Activated CD4-positive, CD25-positive, alpha-beta regulatory T cell (primary cell): ENCODE data around the gene BICRAL.
"Not testable (repeated sequence)": the region's sequence is repeated elsewhere in the genome, so short reads cannot be mapped to it uniquely, and the experiment has no call there.

ENCODE experiments used
- DNase-seq, 4 experiments: peaks; one replicate each; lab custom pipeline; 2025; lab: John Stamatoyannopoulos, UW

Gene BICRAL

DNA sequence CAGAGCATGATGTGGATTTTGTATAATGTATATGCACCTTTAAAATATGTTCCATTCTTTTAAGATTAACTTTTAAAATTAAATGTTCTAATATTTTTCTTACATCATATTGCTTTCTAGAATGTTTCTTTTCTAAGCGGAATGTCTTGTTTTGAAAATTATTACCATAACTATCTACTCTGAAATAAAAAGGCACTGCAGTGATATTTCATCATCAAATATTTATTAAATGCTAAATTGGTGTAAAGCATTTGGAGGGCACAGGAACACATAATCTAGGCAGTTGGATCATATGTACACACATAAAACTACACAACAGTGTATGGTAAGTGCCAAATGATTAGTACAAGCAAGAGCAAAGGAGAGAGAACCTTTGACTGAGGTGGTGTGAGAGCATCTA is 13.8 kb downstream of the BICRAL start:
- DNase-seq: no peak

DNA sequence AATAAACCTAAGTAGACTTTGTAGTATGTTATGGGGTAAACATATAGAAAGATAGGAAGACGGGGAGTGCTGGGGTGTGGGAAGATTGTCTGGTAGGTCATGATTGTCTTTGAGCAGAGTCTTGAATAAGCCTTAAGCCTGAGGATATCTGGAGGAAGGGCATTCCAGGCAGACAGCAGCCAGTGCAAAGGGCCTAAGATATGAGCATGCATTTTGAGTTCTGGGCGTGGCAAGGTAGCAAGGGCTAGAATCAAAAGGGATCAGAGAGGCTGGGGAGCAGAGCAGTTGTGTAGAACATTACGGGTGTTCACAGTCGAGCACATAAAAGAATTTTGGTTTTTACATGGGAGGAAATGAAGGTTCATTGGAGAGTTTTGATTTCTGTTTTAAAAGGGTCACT is 14.3 kb downstream of the BICRAL start:
- no peak for DNase-seq

DNA sequence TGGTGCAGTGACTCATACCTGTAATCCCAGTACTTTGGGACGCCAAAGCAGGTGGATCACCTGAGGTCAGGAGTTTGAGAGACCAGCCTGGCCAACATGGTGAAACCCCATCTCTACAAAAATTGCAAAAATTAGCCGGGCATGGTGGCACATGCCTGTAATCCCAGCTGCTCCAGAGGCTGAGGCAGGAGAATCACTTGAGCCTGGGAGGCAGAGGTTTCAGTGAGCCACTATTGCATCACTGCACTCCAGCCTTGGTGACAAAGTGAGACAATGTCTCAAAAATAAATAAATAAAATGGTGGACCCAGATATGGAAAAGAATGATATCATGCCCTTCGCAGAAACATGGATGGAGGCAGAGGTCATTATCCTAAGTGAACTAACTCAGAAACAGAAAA is 15.8 kb downstream of the BICRAL start:
- DNase-seq: not testable (repeated sequence)

DNA sequence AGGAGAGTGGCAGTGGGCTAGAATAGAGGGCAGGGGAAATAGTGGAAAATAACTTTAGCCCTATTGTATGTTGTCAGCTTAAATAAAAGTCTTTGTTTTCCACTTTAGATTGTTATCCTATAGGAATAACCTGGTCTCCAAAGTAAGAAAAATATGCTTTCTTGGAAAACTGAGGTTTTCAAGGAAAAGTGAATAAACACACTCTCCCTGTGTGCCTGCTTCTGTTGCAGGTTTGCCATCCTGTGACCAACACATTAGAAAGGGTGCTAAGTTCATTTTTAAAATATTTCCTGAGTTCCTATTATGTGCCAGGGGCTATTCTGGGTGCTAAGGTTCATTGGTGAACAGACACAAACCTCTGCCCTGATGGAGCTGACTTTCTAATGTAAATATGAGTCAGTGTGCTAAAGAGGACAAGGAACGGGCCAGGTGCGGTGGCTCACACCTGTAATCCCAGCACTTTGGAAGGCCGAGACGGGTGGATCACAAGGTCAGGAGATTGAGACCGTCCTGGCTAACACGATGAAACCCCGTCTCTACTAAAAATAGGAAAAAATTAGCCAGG is 23.5 kb downstream of the BICRAL start:
- DNase-seq: no peak

DNA sequence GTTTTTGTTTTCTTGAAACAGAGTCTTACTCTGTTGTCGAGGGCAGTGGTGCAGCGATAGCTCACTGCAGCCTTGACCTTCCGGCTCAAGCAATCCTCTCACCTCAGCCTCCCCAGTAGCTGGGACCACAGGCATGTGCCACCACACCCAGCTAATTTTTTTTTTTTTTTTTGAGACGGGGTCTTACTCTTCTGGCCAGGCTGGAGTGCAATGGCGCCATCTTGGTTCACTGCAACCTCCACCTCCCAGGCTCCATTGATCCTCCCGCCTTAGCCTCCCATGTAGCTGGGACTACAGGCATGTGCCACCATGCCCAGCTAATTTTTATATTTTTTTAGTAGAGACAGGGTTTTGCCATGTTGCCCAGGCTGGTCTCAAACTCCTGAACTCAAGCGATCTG is 24.5 kb downstream of the BICRAL start:
- DNase-seq: not testable (repeated sequence)

DNA sequence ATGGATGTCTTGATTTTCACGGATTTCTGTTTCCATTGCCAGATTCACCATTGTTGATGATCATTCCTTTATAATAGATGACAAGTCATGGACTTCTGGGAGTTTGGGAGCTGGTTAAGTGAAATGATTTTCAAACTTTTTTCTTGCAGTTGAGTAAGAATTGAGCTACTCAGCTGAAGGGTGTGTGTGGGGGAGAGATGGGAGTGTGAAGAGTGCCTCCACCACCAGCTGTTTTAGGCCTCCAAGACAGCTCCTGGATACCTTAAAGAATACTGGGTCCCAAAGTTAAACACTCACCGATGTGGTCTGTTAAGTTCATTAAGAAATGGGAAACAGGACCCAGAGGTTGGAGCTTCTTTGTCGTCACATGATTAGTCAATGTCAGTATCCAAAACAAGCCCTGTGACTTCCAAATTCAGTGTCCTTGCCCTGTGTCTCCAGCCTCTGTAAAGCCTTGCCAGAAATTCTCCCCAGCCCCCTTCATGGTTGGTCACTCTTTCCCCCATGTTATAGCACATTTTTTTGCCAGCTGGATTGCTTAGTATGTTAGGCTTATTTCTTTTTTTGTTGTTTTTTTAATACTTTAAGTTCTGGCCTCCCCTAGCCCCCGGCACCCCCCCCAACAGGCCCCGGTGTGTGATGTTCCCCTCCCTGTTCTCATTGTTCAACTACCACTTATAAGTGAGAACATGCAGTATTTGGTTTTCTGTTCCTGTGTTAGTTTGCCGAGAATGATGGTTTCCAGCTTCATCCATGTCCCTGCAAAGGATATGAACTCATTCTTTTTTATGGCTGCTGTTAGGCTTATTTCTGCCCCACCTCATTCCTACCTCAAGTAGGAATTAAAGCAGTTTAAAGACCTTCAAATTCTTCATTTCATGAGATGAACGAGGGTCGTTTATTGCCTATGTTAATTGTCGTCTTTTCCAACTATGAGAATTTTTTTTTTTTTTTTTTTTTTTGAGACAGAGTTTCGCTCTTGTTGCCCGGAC is 26.9 kb downstream of the BICRAL start:
- no peak for DNase-seq

DNA sequence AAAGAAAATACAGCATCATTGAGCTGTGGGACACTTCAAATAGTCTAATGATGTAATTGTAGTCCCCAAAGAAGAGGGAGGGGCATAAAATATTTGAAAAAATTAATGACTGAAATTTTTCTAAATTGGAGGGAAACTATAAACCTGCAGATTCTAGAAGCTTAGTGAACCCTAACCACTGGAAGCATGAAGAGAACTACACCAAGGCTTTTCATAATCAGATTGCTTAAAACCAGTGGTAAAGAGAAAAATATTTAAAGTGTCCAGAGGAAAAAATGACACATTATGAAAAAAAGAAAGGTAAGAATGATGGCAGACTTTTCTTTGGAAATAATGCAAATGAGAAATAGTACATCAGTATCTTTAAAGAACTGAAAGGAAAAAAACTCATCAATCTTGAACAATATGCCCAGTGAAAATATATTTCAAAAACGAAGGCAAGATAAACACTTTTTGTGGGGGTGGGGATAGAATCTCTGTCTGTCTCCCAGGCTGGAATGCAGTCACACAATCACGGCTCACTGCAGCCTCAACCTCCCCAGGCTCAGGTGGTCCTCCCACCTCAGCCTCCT is 31.3 kb downstream of the BICRAL start:
- no peak for DNase-seq

DNA sequence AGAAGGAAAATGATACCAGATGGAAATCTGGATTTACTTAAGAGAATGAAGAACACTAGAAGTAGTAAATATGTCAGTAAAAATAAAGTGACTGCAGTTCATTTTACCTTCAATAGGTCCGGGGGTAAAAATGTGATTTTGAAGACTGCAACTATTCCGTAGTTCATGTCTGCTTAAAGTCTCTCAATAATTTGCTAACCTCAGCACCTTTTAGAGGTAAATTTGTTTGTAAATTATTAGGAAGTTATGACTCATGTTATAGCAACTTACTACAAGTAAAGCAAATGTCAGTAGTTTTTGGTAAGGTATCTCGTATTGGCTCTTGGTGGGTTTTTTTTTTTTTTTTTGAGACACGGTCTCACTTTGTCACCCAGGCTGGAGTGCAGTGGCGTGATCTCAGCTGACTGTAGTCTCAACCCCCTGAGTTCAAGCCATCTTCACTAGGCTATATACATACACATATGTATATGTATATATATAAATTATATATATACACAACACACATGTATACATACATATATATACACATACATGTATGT is 32.1 kb downstream of the BICRAL start:
- DNase-seq: no peak

DNA sequence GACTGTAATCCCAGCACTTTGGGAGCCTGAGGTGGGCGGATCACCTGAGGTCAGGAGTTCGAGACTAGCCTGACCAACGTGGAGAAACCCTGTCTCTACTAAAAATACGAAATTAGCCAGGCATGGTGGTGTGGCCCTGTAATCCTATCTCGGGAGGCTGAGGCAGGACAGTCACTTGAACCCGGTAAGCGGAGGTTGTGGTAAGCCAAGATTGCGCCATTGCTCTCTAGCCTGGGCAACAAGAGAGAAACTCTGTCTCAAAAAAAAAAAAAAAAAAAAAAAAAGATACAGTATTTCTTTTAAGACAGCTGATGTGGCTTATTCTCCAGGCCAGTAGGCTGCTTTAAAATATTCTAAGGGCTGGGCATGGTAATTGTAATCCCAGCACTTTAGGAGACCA is 33.9 kb downstream of the BICRAL start:
- not testable (repeated sequence) for DNase-seq

DNA sequence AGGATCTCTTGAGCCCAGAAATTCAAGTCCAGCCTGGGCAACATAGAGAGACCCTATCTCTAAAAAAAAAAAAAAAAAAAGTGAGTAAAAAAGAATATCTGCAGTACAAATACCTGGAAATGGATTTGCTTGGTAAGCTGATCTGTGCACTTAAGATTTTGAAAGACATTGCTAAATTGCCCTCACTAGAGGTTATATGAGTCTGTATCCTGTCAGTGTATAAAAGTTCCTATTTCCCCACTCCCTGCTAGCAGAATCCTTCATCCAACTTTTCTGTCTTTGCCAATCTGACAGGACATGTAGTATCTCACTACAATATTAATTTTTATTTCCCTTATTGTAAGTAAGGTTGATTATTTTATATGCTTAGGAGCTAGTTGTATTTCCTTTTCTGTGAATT is 36.1 kb downstream of the BICRAL start:
- DNase-seq: no peak

DNA sequence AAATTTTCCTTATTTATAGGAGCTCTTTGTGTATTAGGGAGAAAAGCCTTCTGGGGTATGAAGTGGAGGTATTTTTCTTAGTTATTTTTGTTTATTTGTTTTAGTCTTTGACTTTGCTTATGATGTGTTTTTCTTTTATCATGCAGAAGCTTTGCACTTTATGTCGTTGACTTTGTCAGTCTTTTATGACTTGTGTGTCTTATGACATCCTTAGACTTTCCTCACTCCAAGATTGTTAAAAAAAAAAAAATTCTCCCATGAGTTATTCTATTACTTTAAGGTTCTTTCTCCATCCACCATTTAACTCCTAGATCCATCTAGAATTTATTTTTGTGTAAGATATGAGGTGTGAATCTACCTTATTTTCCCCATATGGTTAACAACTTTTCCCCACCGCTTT is 36.6 kb downstream of the BICRAL start:
- DNase-seq: no peak

DNA sequence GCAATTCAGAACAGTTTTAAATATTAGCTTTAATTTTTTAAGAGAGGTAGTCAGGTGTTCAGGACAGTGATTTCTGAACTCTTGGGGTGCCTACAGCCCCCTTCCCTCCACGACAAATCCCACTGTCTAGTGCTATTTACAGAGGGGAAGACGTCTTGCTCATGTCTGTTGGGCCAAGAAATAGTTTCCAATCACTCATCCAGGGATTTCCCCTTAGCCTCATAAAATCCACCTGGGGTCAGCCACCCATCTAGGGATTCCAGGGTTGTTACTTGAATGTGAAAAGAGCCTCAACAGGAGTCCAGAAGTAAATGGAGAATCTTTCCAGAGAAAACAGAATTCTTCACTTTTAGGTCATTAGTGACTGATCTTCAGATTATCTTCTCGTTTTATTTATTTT is 37.0 kb downstream of the BICRAL start:
- DNase-seq: no peak

DNA sequence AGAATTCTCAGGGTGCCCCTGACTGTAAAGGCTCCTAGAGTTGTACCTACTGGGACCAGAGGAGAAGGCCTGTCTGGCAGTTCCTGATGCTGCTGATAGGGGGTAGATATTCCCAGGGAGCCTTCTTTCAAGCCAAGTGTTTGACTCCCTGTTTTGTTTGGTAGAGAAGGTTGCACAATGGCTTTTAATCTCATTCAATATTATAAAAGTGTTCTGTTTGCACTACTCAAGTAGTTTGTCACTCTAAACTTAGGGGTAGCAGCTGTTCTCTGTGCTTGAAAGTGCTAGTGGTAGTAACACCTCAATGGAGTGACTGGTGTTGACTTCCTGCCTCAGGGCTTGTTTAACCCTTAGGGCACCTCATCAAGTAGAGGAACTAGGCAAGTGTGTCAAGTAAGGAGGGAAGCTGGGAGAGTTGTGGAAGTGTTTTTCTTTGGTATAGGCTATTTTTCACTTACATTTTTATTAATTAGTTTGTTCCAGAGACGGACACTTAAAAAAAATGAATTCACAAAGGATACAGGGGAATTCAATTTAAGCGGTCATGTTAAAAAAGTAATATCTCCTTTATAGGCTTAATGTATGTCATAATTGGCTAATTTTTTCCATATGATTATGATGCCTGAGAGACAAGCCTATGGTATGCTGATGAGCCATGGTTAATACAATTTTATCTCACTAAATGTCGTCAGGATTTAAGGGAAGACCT is 38.1 kb downstream of the BICRAL start:
- no peak for DNase-seq

DNA sequence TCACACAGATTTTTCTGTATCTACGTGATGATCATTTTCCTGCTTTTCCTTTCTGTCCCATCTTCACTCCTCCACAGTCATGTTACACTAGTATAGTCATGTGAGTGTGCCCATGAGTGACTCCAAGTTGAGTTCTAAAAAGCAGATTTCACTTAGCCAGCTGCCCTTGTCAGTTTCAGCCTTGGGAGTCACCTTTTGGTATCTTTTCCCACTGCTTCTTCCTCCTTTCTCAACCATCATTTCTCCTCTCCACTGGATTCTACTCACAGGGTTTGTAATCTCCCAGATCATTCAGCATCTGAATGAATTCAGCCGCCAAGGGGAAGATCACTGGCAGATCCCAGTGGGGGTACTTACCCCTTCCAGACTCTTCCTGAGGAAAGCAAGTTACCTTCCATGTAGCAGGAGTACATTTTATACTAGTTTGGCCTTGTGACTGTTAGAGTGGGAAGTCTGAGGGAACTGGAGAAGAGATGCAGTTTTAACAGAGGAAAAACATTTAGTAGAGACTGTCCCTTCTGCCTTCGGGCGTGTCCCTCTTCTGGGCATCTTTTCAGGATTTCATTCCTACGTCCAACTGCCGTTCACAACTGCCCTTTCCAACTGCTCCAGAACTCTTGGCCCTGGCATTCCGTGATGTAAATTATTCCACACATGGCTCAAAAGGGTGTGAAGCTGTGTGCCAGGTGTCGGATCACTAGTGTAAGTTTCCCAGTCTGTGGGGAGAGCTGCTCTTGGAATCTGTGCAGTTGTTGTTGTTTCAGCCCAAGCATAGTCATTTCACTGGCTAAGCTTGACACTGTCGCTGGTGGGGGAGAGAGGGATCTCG is 38.9 kb downstream of the BICRAL start:
- no peak for DNase-seq

DNA sequence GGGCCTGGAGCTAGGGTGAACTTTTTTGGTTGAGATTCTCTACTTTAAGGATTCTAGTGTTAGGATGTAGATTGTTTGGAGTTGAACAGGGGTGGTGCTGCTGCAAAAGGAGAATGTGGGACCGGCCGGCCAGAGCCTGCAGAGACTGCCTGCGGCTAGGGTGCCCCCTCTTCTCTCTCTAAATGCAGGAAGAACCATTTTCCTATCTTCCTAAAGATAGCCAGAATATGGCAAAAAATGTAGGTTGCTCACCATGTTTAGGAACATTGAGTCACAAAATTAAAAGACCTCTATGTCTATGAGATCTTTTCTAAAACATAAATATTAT is 39.5 kb downstream of the BICRAL start:
- no peak for DNase-seq

DNA sequence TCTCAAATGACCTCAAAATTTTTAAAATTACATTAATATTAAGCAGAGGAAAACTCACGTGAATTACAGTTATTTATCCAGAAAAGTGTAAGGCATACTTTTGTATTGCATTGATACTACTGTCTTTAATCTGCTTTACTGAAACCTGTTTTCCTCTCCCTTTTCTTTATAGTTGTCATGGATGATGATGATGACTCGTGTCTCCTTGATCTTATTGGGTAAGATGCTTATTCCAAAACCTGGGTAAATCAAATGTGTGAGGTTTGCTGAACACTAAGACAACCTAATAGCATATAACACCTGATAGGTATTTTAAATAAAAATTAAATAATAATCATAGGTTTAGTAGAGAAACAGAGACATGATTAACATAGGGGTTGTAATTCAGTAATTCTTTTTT is 40.0 kb downstream of the BICRAL start:
- no peak for DNase-seq

DNA sequence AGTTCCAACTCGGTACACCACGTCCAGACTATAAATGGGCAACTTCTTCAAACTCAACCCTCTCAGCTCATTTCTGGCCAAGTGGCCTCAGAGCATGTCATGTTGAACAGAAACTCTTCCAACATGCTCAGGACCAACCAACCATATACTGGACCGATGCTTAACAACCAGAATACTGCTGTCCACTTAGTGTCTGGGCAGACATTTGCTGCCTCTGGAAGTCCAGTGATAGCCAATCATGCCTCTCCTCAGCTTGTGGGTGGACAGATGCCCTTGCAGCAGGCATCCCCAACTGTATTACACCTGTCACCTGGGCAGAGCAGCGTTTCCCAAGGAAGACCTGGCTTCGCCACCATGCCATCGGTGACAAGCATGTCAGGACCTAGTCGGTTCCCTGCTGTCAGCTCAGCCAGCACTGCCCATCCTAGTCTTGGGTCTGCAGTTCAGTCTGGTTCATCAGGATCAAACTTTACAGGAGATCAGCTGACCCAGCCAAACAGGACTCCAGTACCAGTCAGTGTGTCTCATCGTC is 47.8 kb downstream of the BICRAL start:
- DNase-seq: no peak

DNA sequence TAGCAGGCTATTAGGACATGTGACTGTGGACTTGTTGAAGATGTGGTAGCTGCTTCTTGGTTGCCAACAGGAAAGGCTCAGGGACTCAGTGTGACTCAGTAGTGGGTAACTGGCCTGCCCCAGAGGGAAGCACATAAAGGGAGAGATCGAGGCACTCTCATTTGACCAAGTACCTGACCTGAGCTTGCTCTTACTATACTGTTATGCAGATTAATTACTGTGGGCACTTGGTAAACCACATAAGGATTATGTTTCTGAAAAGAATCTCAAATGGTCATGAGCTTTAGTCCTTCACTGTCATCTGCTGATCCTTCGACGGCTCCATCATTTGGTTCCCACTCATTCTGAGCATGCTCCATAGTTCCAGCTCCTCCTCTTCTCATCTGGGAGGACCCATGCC is 49.4 kb downstream of the BICRAL start:
- no peak for DNase-seq

DNA sequence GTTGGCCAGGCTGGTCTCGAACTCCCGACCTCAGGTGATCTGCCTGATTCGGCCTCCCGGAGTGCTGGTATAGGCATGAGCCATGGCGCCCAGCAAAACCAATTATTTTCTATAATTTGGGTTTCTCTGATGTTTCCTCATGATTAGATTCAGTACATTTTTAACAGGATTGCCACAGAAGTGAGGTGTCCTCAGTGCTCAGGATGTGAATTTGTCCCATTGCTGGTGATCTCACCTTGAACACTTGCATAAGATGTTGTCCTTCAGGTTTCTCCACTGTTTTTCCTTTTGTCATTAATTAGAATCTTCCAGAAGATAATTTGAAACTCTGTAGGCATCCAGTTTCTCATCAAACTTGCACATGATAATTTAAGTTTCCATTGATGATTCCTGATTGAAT is 52.2 kb downstream of the BICRAL start:
- no peak for DNase-seq

DNA sequence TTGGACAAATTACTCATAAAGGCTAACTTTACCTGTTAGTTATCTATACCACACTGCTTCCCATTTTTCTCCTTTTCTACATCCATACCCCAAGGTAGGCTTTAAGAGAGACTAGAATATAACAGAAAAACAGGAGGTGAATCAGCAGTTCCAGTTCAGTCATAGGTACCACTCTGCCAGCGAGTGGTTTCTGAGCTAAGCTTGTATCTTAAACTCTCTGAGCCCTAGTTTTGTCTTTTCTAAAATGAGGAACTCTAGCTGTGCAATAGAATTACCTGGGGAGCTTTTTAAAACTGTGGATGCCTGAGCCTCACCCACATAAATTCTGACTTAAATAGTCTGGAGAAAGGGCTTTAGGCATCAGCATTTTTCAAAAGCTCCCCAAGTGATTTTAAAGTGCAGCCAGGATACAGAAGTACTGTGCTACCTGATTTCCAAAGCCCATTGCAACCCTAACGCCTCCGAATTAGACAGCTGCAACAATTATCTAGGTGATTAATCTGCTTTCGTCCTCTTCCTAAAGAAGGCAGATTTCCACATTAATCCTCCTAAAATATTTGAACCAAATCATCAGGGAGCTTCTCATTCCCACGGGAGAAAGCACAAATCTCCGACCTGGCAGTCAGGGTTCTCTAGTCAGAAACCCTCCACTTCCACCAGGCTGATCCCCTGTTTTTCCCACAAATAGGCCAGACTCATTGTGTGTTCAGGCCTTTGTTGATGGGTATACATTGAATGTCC is 60.2 kb downstream of the BICRAL start:
- no peak for DNase-seq

DNA sequence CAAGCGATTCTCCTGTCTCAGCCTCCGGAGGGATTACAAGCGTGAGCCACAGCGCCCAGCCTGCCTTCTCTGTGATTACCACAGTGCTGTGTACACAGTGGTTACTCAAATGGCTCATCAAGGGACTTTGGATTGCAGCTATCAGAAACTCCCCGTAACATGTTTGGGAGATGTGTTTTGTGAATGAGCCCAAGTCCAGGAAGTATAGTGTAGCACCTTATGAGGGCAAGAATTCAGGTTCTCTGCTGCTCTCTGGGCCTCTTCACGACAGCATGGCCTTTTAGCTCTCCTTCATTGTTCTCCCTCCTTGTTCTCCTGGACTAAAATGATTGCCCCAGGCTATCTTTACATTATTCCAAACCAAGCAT is 63.5 kb downstream of the BICRAL start:
- DNase-seq: no peak
